HG02610 (cell line): ENCODE measurements around the gene STAMBPL1.
"Not testable (repeated sequence)": the region's sequence is repeated elsewhere in the genome, so short reads cannot be mapped to it uniquely, and the experiment has no call there.

ENCODE experiments used
- ATAC-seq: cut with Tn5 transposase; IDR thresholded peaks from one replicate; pipeline ENCODE4 v1.9.1; 2021; ENCODE audit warnings: mild to moderate bottlenecking, moderate library complexity; ENCODE audit not compliant: unreplicated experiment

Gene STAMBPL1

DNA sequence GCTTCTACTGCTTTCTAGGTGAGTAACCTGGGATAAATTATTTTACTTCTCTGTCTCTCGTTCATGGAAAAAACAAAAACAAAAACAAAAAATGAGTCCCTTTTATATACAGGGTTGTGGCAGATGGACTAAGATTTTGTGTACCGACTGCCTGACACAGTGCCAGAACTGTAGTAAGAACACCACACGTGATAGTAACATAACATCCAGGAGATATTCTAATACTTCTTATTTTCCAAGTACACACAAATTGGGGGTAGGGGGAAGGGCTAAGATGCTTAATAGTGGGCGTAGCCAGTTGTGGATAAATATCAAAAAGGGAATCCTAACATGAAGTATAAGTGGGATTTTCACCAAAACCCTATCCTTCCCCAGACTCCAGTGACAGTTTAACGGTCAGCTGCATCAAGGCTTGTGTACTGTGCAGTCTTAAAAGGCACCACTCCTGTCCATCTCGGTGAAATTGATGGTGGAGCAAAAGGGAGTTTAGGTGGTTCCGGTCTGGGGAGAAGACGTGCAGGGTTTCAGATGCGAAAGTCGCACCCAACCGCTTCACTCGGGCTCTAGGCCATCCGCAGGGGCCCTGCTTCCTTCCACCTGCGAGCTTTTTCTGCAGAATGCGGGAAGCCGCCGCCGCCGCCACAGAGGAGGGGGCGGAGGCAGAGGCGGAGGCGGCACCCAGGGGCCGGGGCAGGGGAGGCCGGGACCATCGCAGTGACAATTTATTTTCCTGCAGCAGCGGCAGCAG is at the start of gene STAMBPL1:
STAMBPL1 (plus strand) TSS at position 712 of the 748 bp plus-strand sequence. CDS start 21,464 bp downstream, outside the sequence.
- peak; percentile 60 for ATAC-seq

DNA sequence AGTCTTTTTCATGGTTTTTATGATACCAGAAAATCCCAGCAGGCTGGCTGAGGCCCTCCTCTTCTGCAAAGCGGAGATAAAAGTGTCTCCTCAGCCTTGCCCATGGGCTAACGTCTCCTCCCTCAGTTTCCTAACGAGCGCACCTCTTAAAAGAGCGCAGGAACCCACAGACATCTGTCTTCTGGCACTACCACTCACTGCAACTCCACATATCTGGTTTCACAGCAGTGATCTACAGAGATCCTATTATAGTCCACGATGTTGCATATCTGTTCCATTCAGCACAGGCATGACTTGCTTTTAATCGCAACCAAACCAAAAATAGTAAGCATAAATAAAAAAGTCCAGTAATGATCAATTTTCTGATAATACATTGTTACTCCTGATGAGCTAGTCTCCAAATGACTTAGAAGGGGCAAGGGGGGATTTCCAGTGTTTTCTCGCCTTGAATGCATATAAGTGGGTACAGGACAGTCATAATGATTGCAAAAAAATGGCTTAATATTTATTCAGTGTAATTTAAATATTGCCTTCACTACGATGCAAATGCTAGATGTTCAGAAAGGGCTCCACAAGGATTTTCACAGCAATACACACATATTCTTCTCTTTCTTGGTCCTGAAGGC is 49.3 kb upstream of the STAMBPL1 start:
- no peak for ATAC-seq

- ATAC-seq = no peak
These were observed 48.3 kb upstream of the STAMBPL1 start for GRCh38 chr10:88831709-88832108.

DNA sequence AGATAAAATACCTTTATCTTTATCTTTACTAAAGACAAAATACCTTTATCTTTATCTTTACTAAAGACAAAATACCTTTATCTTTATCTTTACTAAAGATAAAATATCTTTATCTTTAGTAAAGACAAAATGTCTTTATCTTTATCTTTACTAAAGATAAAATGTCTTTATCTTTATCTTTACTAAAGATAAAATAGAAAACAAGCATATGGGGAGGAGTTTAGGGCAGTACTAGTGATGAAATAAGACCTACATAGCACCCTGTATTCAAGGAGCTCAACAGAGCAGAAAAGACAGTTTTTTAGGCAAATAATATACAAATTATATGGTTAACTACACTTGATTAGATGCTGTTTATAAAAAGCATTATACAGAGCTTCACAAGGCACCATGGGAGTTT is 47.7 kb upstream of the STAMBPL1 start:
- no peak for ATAC-seq

GRCh38 chr10:88833156-88833555 is 46.9 kb upstream of the STAMBPL1 start:
- no peak for ATAC-seq

DNA sequence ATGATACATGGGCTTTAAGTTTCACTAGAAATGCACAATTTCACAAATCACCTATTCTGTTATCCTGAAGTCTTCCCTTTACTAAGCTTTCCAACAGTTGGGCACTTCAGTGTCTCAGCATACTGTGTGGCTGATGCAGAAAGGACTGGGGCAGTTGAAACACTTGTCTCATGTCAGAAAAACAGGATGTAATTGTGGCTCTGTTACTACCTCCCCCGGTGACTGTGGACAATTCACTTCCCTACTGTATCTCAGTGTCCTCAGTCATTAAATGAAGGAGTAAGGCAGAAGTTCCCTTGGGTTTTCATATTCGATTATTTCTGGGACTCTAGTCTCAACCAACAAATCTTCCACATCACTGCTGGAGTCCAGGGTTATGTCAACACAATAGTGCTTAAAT is 46.3 kb upstream of the STAMBPL1 start:
- ATAC-seq = no peak

DNA sequence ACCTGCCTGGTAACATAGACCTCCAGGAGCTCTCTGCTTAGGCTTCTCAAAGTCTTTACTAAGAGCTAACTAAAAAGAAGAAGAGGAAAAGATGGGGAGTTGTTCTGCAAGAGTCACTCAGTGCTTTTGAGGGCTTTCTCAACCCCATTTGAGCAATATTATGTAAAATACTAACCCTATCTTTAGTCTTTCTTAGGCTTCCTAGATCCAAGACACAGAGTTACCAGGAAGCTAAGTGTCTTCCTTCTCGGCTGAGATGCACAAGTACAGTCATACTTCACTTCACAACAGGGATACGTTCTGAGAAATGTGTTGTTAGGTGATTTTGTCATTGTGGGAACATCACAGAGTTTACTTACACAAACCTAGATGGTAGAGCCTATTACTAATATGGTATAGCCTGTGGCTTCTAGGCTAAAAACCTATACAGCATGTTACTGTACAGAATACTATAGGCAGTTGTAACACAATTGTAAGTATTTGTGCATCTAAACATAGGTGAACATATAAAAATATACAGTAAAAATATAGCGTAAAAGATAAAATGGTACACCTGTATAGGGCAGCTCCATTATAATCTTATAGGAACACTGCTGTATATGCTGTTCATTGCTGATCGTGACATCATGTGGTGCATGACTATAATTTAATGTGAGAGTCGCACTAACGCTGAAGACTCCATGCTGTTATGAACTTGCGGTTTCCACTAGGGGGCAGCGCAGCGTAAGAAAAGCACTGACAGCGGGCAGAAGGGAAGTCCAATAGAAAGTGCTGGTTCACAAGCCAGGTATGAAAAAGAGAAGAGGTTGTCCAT is 44.7 kb upstream of the STAMBPL1 start:
- peak; percentile 69 for ATAC-seq

GRCh38 chr10:88835910-88836221 is 44.2 kb upstream of the STAMBPL1 start:
- ATAC-seq = no peak

- ATAC-seq = not testable (repeated sequence)
These were observed 42.4 kb upstream of the STAMBPL1 start for GRCh38 chr10:88837632-88838031.

- ATAC-seq = no peak
These were observed 41.2 kb upstream of the STAMBPL1 start for GRCh38 chr10:88838766-88839350.

- no peak for ATAC-seq
These were observed 39.9 kb upstream of the STAMBPL1 start for GRCh38 chr10:88840104-88840503.

- no peak for ATAC-seq
These were observed 39.2 kb upstream of the STAMBPL1 start for GRCh38 chr10:88840881-88841280.

DNA sequence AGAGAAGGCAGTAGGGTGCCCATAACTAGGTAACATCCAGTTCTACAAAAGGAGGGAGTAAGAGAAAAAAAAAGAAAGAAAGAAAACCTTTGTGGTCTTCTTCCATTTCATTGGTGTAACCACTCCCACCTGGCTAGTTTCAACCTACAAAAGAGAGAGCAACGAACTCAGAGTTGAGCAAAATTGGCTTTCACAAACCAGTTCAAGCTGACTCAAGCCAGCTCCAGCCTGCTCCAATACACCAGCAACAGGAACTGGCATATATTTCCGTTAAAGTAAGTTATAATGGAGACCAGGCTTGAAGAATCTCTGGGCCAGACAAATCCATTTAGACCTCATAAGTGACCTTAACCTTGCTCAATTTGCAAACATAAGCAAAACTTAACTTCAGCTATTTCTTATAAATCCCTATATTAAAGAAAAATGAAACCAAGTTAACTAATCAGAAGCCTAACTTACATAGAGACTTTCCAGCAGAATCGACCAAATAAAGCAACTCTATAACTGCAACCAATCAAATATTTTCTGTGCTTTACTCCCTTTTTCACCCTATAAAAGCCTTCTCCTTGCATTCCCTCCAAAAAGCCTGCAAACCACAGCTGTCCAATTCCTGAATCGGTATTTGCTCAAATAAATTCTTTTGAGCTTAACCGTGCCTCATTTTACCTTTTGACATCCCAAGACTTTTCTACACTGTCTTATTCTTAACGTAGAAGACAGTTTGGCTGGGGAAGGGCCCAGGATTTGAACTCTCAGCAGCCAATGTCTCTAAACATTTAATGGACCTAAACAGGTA is 38.5 kb upstream of the STAMBPL1 start:
- no peak for ATAC-seq

- ATAC-seq = no peak
These were observed 36.9 kb upstream of the STAMBPL1 start for GRCh38 chr10:88843171-88843570.

DNA sequence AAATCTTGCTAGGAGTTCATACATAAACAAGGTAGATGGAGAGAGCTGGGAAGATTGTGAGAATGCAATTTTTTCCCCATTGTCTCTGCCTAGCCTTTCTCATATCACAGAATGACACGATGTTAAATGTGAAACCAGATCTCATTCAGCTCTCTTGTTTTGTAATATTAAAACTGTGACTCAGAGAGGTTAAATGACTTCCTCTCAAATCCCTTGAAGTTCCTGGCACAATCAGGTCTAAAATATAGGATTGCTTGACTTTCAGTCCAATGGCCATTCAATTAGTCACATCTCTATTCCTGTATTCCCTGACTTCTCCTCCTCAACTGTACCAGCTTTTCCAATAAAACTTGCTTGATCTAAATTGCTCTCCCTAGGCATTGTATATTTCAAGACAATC is 31.5 kb upstream of the STAMBPL1 start:
- ATAC-seq = peak; percentile 71

GRCh38 chr10:88849234-88849633 is 30.8 kb upstream of the STAMBPL1 start:
- ATAC-seq = no peak

DNA sequence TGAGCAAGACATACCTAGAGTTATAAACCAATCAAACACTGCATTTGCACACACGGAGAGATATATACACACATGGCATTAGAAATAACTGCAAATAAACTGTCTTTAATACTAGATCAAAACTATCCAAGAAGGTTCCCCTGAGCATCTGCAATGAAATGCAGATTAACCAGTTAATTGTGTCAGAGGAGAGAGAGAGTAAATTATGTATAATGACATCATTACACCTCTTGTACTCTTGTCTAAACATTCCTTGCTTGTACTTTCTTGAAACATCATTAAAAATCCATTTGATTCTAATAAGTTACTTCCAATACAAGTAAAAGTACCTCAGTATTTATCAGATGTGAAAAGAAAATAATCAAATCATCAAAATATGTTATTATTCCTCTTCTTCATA is 29.3 kb upstream of the STAMBPL1 start:
- ATAC-seq = no peak

GRCh38 chr10:88851706-88852105 is 28.3 kb upstream of the STAMBPL1 start, which contains the start of gene ANKRD22:
Gene ANKRD22, minus strand, starts transcription at chr10:88851844. Its CDS starts 237 bp downstream, at chr10:88851607.
- ATAC-seq = no peak

GRCh38 chr10:88852327-88852726 is 27.7 kb upstream of the STAMBPL1 start:
- no peak for ATAC-seq

GRCh38 chr10:88853155-88853881 is 26.7 kb upstream of the STAMBPL1 start:
- no peak for ATAC-seq
